Urothelium cell line (cell line): ENCODE data around the gene NADSYN1.
A peak's percentile ranks its signal among the peaks of the same experiment; 100 is the strongest.

Experiments used
- DNase-seq: peaks from one replicate; pipeline ENCODE4 v3.0.0; 2011; ENCODE audit warnings: low spot score, mixed read lengths
- FAIRE-seq: peaks from 2 replicates; lab custom pipeline; 2011; peaks lifted over from hg19 to GRCh38; lab: Jason Lieb, UNC

NADSYN1 gene

DNA sequence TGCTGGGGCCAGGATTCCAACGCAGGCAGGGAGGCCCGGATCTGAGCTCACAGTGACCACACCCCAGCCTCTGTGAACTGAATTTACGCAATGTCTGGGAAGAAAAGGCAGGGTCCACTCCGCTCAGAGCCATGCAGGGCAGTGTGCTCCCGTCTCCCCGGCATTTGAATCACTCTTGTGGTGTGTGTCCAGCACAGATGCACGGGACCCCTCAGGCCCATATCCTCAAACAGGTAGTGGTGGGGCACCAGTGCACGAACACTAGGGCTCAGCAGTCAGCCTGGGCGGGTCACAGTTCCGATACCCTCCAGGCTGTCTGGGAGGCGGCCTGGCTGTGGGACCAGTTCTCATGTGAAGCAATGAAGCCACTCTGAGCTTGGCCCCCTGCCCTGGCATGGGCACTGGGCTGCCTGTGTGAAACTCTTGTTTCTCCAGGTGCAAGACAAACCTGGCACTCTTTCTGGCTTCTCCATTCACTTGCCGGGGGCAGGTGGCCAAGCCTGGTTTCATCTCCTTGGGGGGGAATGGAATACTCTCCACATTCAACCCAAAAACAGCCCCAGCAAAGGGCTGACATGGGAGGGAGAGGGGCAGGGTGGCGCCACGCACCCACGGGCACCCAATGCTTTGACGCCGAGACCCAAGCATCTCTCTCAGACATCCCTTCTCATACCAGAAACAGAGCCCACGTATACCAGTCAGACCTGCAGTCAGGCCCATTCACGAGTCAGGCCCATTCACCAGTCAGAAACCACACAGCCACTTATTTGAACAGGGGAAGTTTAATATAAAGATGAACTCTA, 19.2 kb upstream of the NADSYN1 start:
- DNase-seq (no peak), FAIRE-seq (no peak)

DNA sequence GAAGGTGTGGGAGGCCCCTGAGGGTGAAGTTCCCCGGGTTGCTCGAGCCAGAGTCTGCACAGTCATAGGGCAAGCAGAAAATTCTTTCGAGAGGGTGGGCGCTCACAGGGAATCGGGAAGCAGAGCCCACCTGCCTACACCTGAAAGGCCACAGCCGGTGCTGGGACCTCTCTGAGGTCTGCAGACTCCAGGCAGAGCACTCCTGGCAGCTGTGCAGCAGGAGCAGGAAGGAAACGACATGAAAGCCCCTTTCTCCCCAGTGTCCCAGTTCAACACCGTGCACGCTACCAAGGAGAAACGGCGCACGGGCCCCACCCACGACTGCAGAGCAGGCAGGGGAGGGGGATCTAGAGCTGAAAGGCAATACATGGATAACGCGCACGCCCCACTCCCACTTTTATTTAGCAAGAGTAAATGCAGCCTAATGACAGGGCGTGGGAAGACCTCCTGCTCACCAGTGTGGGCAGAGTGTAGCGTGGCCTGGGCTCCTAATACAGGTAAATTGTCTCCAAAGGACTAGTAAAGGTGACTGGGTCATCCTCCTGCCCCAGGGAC, 18.4 kb upstream of the NADSYN1 start:
- DNase-seq, result no peak
- FAIRE-seq, result no peak

DNA sequence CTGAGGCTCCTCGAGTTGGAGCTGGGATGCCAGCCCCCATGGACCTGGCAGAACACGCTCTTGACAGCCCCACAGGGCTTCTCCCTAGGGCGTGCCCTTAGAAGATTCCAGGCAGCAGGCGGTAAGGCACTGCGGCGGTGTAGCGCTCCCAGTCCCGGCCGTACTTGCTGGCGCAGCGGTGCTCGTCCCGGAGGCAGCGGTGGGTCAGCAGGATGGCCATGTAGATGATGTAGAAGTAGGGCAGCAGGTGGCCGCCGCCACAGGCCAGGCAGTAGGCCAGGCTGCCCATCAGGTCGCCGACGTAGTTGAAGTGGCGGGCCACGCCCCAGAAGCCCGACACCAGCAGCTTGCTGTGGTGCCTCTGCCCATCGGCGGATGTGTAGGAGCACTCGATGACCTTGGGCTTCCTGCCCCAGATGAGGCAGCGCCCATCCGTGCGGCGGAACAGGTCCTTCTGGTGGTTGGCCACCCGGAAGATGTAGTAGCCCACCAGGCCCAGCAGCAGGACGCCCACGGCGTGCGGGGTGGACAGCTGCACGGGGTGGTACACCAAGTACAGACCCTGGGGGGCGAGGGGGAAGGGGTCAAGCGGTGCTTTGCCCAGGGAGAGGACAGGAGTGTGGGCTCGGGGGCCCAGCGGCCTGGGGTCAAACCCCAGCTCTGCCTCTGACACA, 17.6 kb upstream of the NADSYN1 start:
- FAIRE-seq (no peak), DNase-seq (no peak)

DNA sequence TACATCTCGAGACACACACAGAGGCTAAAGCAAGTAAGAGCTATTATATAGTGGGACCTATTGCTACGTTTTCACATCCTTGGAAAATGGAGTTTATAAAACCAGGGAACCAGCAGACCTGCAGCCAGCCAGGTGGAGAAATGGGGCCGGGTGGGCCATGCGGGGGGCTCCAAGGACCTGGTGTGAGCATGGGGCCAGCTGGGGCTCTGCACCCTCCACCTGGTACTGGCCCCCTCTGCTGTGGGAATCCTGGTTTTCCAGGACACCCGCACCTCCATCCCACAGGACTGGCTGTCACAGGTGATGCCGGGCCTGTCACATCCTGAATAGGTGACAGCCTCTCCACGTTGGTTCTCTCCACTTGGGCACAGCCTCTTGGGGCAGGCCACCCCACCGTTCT, 16.1 kb upstream of the NADSYN1 start:
- FAIRE-seq (no peak), DNase-seq (no peak)

DNA sequence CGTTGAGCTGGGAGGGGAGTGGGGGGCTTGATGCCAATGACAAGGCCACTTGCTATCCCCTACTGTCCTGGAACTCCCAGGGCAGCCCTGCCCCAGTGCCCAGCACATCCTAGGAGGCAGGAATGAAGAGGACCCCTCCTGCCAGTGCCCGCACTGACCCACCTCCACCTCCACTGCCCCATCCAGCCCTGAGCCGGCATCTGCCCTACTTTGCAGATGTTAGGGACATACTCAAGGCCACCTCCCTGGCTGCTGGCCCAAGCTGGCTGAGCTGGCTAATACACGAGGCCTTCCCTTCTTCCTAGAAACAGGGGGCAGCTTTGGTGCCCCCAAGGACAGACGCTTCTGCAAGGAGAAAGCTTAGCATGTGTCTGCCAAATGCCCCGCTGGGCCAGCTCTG, 15.6 kb upstream of the NADSYN1 start:
- FAIRE-seq (no peak), DNase-seq (no peak)

DNA sequence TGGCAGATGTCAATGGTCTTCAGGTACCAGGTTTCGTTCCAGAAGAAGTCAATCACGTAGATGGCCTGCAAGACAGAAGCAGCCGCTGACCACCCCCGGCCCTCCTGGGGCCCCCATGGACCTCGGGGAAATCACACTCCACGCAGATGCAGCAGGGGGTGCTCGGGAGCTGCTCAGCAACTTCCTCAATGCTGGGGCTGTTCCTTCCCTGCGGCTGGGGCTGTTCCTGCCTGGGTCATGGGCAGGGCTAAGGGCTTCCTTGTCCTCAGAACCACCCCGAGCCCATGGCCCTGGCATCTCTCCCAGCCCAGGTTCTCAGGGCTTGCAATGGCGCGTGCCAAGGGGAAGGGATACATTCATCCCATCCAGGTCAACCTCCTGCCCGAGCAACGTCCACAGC, 15.1 kb upstream of the NADSYN1 start:
- FAIRE-seq (no peak), DNase-seq (no peak)

DNA sequence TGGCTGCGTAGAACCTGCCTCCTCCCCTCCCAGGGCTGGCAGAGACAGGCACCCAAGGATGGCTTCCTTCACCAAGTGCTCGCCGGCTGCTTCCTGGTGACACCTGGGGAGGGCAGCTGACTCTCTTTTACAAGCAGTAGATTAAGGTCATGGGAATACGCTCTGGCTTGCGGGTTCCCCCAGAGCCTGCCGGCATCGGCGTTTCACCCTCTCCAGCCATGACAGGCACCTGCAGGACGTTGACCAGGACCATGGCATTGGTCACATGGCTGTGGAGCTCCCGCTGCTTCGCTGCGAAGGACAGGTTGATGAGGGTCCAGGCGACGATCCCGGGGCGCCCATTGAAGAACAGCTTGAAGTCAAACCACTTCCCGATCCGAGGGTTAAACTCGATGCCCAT, 14.4 kb upstream of the NADSYN1 start:
- no peak for DNase-seq

DNA sequence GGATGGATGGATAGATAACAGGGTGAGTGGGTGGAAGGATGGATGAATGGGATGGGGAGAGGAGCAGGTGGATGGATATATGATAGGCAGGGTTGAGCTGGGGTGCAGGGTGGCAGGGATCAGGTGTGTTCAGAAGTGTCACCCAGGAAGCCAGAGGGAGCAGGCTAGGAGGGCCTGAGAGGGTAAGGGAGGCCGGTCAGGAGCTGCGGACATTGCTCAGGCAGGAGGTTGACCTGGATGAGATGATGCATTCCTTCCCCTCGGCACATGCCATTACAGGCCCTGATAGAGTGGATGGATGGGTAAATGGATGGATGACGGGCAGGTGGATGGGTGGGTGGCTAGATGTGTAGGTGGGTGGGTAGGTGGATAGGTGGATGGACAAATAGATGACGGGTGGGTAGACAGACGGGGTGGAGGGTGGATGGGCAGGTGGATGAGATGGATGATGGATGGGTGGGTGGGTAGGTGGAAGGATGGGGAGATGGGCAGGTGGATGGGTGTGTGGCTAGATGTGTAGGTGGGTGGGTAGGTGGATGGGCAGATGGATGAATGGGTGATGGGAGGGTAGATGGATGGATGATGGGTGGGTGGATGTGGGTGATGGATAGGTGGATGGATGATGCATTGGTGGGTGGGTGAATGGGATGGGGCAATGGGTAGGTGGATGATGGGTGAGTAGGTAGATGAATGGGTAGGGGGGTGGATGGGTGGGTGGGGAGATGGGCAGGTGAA, 12.8 kb upstream of the NADSYN1 start:
- DNase-seq (no peak), FAIRE-seq (peak; percentile 48)

More for the DNA sequence above, 14.4 kb upstream of the NADSYN1 start:
- no peak for FAIRE-seq

DNA sequence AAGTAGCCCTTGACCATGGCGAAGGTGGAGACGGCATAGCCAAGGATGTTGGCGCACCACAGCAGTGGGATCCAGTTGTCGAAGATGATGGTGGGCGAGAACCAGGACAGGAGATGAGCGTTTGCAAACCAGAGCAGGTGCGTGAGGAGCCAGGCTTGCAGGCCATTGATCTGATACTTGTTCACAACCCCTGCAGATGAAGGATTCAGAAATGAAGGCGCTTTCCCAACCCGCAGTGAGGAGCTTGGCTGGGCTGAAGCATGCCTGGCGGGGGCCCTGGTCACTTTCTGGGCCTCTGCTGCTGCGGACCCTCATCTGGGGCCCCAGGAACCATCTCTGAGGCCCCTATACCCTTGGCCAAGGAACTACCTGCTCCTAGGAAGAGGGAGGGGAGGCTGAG, 11.8 kb upstream of the NADSYN1 start:
- DNase-seq (no peak), FAIRE-seq (no peak)

DNA sequence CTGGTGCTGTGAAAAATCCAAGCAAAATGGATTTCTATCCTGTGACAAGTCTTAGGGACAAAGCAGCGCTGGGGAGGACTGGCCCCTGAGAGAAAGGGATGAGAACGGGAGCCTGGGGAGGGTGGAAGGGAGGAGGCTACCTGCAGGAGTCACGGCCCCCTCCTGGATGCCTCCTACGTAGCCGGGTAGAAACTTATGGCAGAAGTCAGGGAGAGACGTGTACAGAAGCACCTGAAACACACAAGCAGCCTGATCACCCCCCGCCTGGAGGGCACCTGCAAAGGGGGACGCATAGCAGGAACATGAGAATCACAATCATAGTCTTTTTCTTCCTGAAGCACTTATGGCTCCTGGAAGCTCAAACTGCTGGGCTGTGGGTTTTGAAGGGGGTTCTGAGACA, 10.9 kb upstream of the NADSYN1 start:
- DNase-seq, result no peak
- no peak for FAIRE-seq

DNA sequence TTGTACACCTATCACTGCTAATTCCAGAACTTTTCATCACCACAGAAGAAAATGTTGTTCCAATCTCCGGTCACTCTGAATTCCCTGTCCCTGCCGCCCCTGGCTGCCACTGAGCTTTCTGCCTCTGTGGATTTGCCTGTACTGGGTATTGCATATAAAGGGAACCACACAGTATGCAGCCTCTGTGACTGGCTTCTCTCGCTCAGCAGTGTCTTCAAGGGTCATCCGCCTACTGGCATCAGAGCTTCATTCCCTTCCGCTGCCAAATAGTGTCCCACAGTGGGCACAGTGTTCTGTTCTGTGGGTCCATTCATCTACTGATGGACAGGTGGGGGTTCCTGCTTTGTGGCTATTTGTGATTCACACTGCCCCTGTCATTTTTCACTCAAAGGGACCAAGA, 10.1 kb upstream of the NADSYN1 start:
- no peak for FAIRE-seq
- no peak for DNase-seq

DNA sequence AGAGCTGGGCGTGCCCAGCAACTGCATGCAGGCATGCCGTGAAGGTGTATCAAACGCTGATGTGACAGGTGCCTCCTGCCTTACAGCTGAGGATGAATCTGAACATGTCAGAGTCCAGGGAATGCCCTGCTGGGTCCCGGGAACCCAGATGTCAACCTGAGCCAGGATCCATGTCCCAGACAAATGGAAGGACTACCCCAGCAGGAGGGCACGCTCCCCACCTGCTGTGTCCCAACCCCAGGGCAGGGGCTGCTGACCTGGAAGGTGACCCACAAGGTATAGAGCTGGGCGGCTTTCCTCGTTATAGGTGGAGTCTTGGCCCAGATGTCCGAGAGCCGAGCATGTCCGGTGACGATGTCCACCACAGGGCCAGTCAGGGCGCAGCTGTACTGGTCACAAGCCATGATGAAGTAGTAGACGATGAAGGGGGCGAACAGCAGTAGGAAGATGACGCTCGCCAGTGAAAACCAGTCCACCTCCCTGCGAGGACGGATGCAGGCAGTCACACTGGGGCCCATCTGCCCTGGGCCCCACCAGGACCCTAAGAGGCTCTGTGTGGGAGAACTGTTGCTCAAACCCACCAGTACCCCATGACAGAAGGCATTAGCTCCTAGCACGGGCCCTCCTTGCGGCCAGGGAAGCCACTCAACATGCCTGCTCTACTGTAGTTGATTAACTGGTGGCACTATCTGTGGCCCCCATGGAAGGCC, 9.1 kb upstream of the NADSYN1 start:
- FAIRE-seq (no peak), DNase-seq (no peak)

DNA sequence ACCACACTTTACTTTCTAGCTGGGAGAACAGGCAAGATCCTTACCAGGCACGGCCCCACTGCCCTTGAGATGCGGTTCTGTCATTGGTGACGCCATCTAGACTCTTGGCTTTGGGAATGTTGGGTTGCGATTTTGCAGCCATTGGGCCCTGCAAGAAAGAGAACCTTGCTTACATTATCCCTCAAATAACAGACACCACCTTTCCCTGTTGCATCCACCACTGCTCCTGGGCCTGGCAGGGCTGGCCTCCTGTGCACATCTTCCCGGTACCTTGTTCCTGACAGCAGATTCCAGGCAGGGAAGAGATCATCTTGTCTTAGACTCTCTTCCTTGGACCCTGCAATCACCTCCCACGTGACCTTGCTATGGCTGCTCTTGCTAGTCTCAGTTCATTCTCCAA, 8.2 kb upstream of the NADSYN1 start:
- FAIRE-seq (no peak), DNase-seq (no peak)

DNA sequence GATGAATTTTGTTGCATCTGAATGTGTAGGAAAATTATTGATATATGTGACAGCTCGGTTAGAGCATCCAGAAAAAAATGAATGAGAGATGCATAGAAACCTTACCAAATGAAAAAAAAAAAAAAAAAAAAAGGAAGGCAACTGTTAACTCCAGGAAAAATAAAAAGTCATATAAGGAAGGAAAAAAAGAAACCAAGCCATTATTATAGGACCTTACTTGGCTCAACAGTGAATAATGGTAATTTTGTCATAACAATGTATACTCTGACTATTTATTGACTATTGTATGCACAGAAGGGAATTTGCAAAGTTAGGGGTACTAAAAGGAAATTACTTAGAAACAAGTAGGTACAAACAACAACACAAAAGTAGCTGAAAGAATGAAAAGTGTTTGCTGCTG, 6.9 kb upstream of the NADSYN1 start:
- FAIRE-seq (no peak), DNase-seq (no peak)

DNA sequence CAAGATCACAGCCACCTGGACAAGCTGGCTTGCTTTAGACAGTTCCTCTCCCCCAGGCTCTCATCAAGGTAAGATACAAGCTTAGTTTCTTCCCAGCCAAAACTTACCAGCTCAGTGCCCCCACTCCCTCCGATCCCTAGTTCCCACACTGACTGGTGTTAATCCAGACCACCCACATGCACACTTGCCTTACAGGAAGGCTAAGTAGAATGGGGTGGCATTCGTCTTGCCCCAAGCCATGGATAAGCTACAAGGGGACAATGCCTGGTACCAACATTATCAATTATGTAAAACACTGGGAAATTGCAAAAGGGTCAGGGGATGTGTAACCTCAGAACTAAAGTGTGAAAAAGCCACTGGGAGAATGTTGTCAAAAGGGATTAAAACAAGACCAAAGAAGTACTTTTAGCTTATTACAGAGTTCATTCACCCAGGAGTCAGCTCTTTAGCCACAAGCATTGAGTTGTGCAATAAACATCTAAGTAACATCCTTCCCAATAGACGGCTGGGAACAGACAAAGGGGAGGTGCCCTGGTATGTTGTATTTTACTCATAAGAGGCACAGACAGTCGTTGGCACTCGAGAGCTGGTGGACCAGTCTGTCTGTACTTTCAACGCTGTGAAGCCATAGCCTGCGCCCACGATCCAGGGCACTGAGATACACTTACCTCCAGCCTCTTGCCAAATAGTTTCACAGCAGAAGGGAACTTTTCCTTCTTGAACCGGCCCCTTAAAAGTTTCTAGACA, 5.9 kb upstream of the NADSYN1 start:
- DNase-seq (peak; percentile 22), FAIRE-seq (no peak)

DNA sequence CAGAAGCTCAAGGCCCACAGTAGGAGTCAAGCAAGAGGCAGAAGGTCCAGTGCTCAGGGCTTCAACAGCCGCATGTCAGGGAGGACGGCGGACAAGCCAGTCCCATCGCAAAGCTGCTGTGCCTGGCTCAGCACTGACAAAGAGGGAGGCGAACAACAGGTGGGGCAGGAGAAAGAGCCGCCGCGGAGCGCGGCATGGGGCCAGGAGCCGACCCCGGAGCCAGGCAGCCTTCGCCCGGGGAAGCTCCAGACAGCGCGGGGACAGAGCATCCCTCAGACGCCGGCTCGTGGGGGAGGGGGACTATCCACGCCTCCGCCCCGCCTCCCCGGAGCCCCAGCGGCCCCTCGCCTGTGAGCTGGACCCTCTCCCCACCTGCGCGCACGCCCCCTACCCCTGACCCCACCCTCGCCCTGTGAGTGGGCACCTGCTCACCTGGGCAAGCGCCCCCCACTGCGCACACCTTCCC, 5.2 kb upstream of the NADSYN1 start:
- FAIRE-seq, result no peak
- peak; percentile 48 for DNase-seq

DNA sequence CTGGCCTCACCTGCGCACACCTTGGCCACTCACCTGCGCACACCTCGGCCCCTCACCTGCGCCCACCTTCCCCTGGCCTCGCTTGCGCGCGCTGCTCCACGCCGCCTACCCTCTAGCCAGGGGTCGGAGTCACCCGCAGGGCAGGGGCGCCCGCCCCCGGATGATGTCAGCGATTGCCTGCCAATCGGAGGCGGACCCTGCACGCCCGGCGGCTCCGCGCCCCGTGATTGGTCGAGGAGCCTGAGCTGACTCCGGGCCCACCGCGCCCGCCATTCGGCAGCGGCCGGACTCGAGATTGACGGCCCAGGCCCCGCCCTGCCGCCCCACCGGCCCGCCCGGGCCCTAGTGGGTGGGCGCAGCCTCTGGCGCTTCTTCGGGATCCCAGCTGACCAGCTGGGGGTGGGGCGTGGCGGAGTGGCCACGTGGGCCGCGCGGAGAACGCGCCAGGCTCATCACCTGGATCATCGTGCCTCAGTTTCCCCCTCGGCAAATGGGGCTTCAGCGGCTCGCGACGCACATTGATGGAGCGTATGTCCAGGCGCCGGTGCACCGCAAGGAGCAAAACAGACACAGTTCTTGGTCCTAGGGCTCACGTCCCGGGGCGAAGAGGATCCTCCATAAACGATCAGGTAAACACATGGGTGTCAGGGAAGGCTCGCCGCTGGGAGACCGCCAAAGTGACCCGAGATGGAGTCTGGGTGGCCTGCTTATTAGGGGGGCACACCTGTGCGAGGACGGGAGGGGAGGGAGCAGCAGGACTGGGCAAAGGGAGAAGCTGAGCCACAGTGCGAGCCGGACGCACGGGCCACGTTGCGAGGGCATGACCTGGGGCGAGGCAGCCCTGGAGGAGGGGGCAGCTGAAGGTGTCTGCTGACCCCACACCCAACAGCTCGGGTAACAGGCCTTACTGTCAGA, 4.5 kb upstream of the NADSYN1 start, which contains the start of gene DHCR7:
Gene DHCR7, minus strand, starts transcription at position 137 of the 915 bp plus-strand sequence. CDS start 3,441 bp downstream, outside the sequence.
- FAIRE-seq, result no peak

DNA sequence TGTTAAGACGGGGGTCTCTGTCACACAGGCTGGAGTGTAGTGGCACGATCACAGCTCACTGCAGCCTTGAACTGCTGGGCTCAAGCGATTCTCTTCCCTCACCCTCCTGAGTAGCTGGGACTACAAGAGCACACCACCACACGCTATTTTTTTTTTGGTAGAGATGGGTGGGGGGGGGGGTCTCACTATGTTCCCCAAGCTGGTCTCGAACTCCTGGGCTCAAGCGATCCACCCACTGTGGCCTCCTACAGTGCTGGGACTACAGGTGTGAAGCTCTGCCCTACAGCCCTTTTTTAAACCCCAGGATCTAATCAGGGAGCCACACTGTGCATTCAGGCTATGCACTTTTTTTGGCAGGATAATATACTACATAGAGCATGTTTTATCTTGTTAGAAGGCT, 3.4 kb upstream of the NADSYN1 start:
- FAIRE-seq (no peak), DNase-seq (no peak)

More for the DNA sequence above, 4.5 kb upstream of the NADSYN1 start, which contains the start of gene DHCR7:
- DNase-seq, result peak; percentile 99

DNA sequence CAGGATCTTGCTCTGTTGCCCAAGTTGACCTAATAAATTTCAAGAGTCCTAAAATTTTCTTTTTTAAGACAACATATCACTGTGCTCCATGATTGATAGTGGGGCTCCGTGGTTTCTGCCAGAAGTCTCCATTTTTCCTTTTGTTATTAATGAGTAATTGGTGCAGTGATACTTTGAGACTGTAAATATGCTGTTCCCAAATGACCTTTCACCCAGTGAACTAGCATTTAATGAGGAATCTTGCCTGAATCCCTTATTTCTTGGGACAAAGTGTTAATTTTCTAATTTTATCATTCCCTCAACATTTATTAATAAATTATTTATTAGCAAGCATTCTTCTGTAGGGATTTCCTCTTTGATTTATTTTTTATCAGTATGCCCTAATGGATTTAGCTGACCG, 2.5 kb upstream of the NADSYN1 start:
- no peak for DNase-seq
- no peak for FAIRE-seq
